H9 (cell line): ENCODE data around the gene LPCAT4. TPM values are rescaled to one million over a fixed set of nuclear protein-coding genes. Genes with fewer than 3 reads are reported as not detected.
"Not testable (repeated sequence)": the region's sequence is repeated elsewhere in the genome, so short reads cannot be mapped to it uniquely, and the experiment has no call there.

Experiments used
- DNase-seq: peaks from one replicate; pipeline ENCODE4 v3.0.0-alpha.2; 2017
- H2AFZ ChIP-seq: one replicate; pipeline ENCODE4 v1.6.1; 2013; ENCODE audit warnings: mild to moderate bottlenecking, low read length, control low read depth, moderate library complexity
- H2AK5ac ChIP-seq: 2 replicates; pipeline ENCODE4 v1.6.1; 2013; ENCODE audit warnings: low read length, control low read depth, mixed read lengths; ENCODE audit not compliant: insufficient read length
- H2BK120ac ChIP-seq: one replicate; pipeline ENCODE4 v1.6.1; 2013; ENCODE audit warnings: low read depth, mild to moderate bottlenecking, low read length, control low read depth, inconsistent platforms; ENCODE audit not compliant: poor library complexity, severe bottlenecking
- H2BK12ac ChIP-seq: 2 replicates; pipeline ENCODE4 v1.6.1; 2013; ENCODE audit warnings: low read length, control low read depth, mixed read lengths, low read depth; ENCODE audit not compliant: insufficient read length
- H2BK15ac ChIP-seq: 2 replicates; pipeline ENCODE4 v1.6.1; 2013; ENCODE audit warnings: low read depth, low read length, control low read depth
- H2BK20ac ChIP-seq: one replicate; pipeline ENCODE4 v1.6.1; 2013; ENCODE audit warnings: low read depth, mild to moderate bottlenecking, low read length, control low read depth, inconsistent platforms; ENCODE audit not compliant: poor library complexity, severe bottlenecking
- H2BK5ac ChIP-seq: 2 replicates; pipeline ENCODE4 v1.6.1; 2013; ENCODE audit warnings: low read length, control low read depth, mixed read lengths; ENCODE audit not compliant: insufficient read length
- H3K14ac ChIP-seq: 2 replicates; pipeline ENCODE4 v1.6.1; 2013; ENCODE audit warnings: low read length, control low read depth; ENCODE audit not compliant: insufficient read depth
- H3K18ac ChIP-seq: 2 replicates; pipeline ENCODE4 v1.6.1; 2013; ENCODE audit warnings: low read depth, mild to moderate bottlenecking, mixed read lengths, low read length, control low read depth; ENCODE audit not compliant: insufficient read length
- H3K23ac ChIP-seq: 2 replicates; pipeline ENCODE4 v1.6.1; 2013; ENCODE audit warnings: low read length, control low read depth, mixed read lengths, low read depth; ENCODE audit not compliant: insufficient read length
- H3K23me2 ChIP-seq: 2 replicates; pipeline ENCODE4 v1.6.1; 2013; ENCODE audit warnings: low read depth, mild to moderate bottlenecking, mixed read lengths, low read length, control low read depth; ENCODE audit not compliant: insufficient read length, poor library complexity, severe bottlenecking
- H3K27ac ChIP-seq: 2 replicates; pipeline ENCODE4 v1.5.1; 2013; ENCODE audit warnings: low read length, control low read depth, mixed read lengths, low read depth; ENCODE audit not compliant: insufficient read length
- H3K27me3 ChIP-seq: 2 replicates; pipeline ENCODE4 v1.6.1; 2013; ENCODE audit warnings: low read length, control low read depth, inconsistent platforms; ENCODE audit not compliant: insufficient read depth
- H3K4ac ChIP-seq: 2 replicates; pipeline ENCODE4 v1.6.1; 2013; ENCODE audit warnings: low read depth, mild to moderate bottlenecking, control low read depth, inconsistent platforms, low read length, moderate library complexity
- H3K4me1 ChIP-seq: 2 replicates; pipeline ENCODE4 v1.6.1; 2013; ENCODE audit warnings: low read length, control low read depth, inconsistent platforms; ENCODE audit not compliant: insufficient read depth
- H3K4me2 ChIP-seq: 2 replicates; pipeline ENCODE4 v1.6.1; 2013; ENCODE audit warnings: low read length, control low read depth, mixed read lengths; ENCODE audit not compliant: insufficient read length, insufficient read depth
- H3K56ac ChIP-seq: 2 replicates; pipeline ENCODE4 v1.6.1; 2013; ENCODE audit warnings: low read depth, mild to moderate bottlenecking, mixed read lengths, low read length, control low read depth; ENCODE audit not compliant: insufficient read length
- H3K79me1 ChIP-seq: 2 replicates; pipeline ENCODE4 v1.6.1; 2013; ENCODE audit warnings: low read depth, mild to moderate bottlenecking, moderate library complexity, low read length, control low read depth, inconsistent platforms; ENCODE audit not compliant: insufficient read depth, poor library complexity, severe bottlenecking
- H3K79me2 ChIP-seq: 2 replicates; pipeline ENCODE4 v1.6.1; 2013; ENCODE audit warnings: low read length, control low read depth, inconsistent platforms; ENCODE audit not compliant: insufficient read depth
- H3K9ac ChIP-seq: 2 replicates; pipeline ENCODE4 v1.6.1; 2013; ENCODE audit warnings: low read length, control low read depth, mixed read lengths; ENCODE audit not compliant: insufficient read length; ENCODE audit errors: extremely low read depth
- H3K9me3 ChIP-seq: one replicate; pipeline ENCODE4 v1.6.1; 2013; ENCODE audit warnings: low read depth, low read length, inconsistent platforms; ENCODE audit not compliant: control insufficient read depth
- H3T11ph ChIP-seq: one replicate; pipeline ENCODE4 v1.6.1; 2013; ENCODE audit warnings: mild to moderate bottlenecking, low read length, control low read depth, inconsistent platforms
- H4K20me1 ChIP-seq: one replicate; pipeline ENCODE4 v1.6.1; 2013; ENCODE audit not compliant: control insufficient read depth, insufficient read length, insufficient read depth
- H4K5ac ChIP-seq: 2 replicates; pipeline ENCODE4 v1.6.1; 2013; ENCODE audit warnings: low read depth, mild to moderate bottlenecking, mixed read lengths, low read length, control low read depth; ENCODE audit not compliant: insufficient read length
- H4K8ac ChIP-seq: replicated peaks from 2 replicates; pipeline ENCODE4 v1.6.1; 2013; ENCODE audit warnings: low read length, control low read depth, mixed read lengths, low read depth; ENCODE audit not compliant: insufficient read length
- H4K91ac ChIP-seq: 2 replicates; pipeline ENCODE4 v1.6.1; 2013; ENCODE audit warnings: low read depth, mild to moderate bottlenecking, moderate library complexity, mixed read lengths, low read length, control low read depth; ENCODE audit not compliant: insufficient read length
- H3K27ac Mint-ChIP-seq, 3 experiments: 2 replicates in 2 of 3; 3 replicates in 1 of 3; pipeline ENCODE4 v1.8.0; 2020 to 2021; ENCODE audit warnings: mixed read lengths in 3 of 3, mild to moderate bottlenecking in 1 of 3, moderate library complexity in 1 of 3
- H3K27me3 Mint-ChIP-seq: 2 replicates; pipeline ENCODE4 v1.8.0; 2021; ENCODE audit warnings: low read depth, mild to moderate bottlenecking, moderate library complexity, mixed read lengths
- H3K36me3 Mint-ChIP-seq, 3 experiments: 2 replicates in 2 of 3; 3 replicates in 1 of 3; pipeline ENCODE4 v1.8.0; 2020 to 2021; ENCODE audit warnings: low read depth in 3 of 3, mixed read lengths in 3 of 3; ENCODE audit not compliant: insufficient read depth in 1 of 3
- H3K4me1 Mint-ChIP-seq, 2 experiments: 2 replicates each; pipeline ENCODE4 v1.8.0; 2020; ENCODE audit warnings: mixed read lengths in 2 of 2
- H3K4me3 Mint-ChIP-seq, 2 experiments: 2 replicates in 1 of 2; 3 replicates in 1 of 2; pipeline ENCODE4 v1.8.0; 2020 to 2021; ENCODE audit warnings: mild to moderate bottlenecking in 2 of 2, mixed read lengths in 2 of 2, moderate library complexity in 1 of 2
- H3K9me3 Mint-ChIP-seq, 2 experiments: 2 replicates in 1 of 2; 3 replicates in 1 of 2; pipeline ENCODE4 v1.8.0; 2020; ENCODE audit warnings: mild to moderate bottlenecking in 2 of 2, mixed read lengths in 2 of 2, moderate library complexity in 1 of 2
- WGBS: extraction: QIAGEN DNeasy Blood & Tissue Kit; methylation state at CpG from one replicate; pipeline ENCODE4 v1.1.7; 2013; ENCODE audit warnings: missing lambda C conversion rate, low lambda C conversion rate, mixed read lengths; ENCODE audit not compliant: insufficient read length; ENCODE audit errors: extremely low coverage; 5-methylcytosine and 5-hydroxymethylcytosine counted together
- total RNA-seq: library from RNA; stranded (reverse); gene quantifications from 2 replicates; pipeline ENCODE4 v1.2.1, GENCODE V29; 2021

The LPCAT4 gene
- total RNA-seq, 1 experiment from 2014 or later = 71.1 TPM

DNA sequence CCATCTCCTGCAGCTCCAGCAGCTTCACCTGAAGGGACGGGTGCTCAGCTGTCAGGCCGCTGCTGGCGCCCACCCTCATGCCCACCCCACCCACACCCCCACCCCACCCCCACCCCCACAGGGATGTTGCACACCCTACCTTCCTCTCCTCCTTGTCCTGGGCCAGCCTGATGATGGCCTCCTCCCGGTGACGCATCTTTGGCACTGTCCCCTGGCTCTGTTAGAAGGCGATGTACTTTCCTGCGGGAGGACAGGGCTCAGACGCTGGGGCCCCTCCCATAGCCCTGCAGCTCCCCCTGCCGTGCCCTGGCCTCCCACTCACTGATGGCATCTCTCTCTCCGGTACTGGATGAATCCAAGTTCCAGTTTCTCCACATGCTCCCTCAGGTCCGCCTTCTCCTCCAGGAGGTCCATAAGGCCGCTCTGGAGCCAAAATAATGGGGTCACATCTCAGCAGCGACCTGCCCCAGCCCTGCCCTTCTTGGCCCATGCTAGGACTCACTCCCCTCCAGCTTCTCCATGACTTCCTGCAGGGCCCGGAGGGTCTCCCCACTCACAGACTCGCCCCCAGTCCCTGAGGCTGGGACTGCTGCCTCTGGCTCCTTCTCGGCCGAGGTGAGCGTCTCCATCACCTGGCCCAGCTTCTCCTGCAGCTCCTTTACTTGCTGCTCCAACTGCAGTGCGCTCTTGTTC, 15.0 kb upstream of the LPCAT4 start:
- not testable (repeated sequence) for H4K5ac ChIP-seq, H3K4me2 ChIP-seq, H2BK20ac ChIP-seq, H3K4ac ChIP-seq, H3K23ac ChIP-seq, H2AK5ac ChIP-seq, H3K4me1 Mint-ChIP-seq, H2BK12ac ChIP-seq, H3K27ac Mint-ChIP-seq, H4K8ac ChIP-seq, H3K56ac ChIP-seq, H3K23me2 ChIP-seq, H2BK120ac ChIP-seq, H3K27me3 ChIP-seq, H3K9me3 ChIP-seq, H3K4me3 Mint-ChIP-seq, H2AFZ ChIP-seq, H3K27ac ChIP-seq, H2BK15ac ChIP-seq, H3K14ac ChIP-seq, DNase-seq, H3K36me3 Mint-ChIP-seq, H3K4me1 ChIP-seq, H3K9me3 Mint-ChIP-seq, H3K79me2 ChIP-seq, H4K20me1 ChIP-seq, H3K9ac ChIP-seq, H4K91ac ChIP-seq, H3T11ph ChIP-seq, H3K79me1 ChIP-seq, H3K18ac ChIP-seq, H2BK5ac ChIP-seq
- WGBS = no CpG with 5 or more reads among the region's 19 CpGs
- peaks cover 12% of the 10 kb centered on the region for H3K27me3 Mint-ChIP-seq

DNA sequence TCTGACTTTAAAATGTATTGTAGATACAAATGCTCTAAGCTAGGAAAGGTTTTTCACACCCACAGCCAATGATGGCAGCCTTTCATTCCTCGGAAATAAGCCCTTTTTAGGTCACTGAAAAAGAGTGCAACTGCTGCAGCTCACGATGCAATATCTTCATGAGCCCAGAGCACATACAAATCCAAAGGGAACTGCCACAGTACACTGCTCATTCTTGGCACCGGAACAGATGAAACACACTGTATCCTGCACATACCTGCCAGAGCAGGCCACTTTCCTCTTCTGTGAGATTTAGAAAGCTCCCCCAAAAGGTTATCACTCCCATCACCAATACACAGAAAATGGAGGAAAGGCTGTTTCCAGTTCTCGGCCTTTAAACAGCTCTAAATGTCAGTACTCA, 13.5 kb upstream of the LPCAT4 start:
- H3K4me1 ChIP-seq, H3K27ac Mint-ChIP-seq, H3K23ac ChIP-seq, H2BK20ac ChIP-seq, H2BK12ac ChIP-seq, H2AFZ ChIP-seq, H3K79me1 ChIP-seq, H3K4ac ChIP-seq, H2BK15ac ChIP-seq, H3K27me3 ChIP-seq, H3K27ac ChIP-seq, H3K14ac ChIP-seq, H4K91ac ChIP-seq, H3K4me2 ChIP-seq, H3K9me3 Mint-ChIP-seq, H3T11ph ChIP-seq, H4K8ac ChIP-seq, H3K9ac ChIP-seq, H3K36me3 Mint-ChIP-seq, H2AK5ac ChIP-seq, H3K4me3 Mint-ChIP-seq, H3K79me2 ChIP-seq, H3K56ac ChIP-seq, H4K20me1 ChIP-seq, H3K18ac ChIP-seq, H3K23me2 ChIP-seq, DNase-seq, H4K5ac ChIP-seq, H2BK120ac ChIP-seq, H3K9me3 ChIP-seq, H2BK5ac ChIP-seq: not testable (repeated sequence)
- no CpG with 5 or more reads among the region's 4 CpGs for WGBS
- peaks cover 13% of the 10 kb centered on the region for H3K27me3 Mint-ChIP-seq
- peaks cover 11 to 13% of the 10 kb centered on the region in 2 experiments for H3K4me1 Mint-ChIP-seq
